ENCODE results near the gene CD200. TPM values are rescaled to one million over a fixed set of nuclear protein-coding genes. Genes with fewer than 3 reads are reported as not detected.

The CD200 gene
- total RNA-seq, 1 experiment from 2014 or later = 46.8 TPM

DNA sequence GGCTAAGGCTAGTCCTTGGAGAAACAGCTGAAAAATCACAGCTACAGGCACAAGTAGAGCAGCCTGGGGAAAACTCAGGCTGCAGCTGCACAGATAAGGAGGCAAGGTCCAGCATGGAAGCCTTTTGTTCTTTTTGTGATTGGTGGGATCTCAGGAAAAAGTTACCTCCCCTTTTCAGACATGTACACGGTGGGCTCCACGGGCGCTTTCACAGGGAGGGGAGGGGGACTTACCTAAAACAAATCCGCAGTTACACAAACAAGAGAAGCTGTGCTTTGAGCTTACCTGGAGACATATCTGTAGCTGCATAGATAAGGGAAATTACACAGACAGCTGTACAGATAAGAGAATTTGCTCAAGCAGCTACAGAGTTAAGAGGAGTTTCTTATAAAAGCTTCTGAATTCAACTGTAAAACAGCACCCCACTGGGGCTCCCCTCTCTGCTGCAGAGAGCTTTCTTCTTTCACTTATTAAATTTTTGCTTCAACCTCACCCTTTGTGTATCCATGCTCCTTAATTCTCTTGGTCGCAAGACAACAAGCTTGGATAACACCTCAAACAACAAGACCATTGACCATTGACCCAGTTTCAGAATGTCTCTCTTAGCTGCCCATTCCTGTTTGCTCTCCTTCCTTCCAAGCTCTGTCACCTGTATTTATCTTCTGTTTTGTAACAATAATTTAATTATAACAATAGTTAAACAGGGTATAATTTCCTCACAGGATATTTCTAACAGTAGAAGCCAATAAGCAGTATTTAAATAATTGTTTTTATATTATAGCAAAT, 10.9 kb upstream of the CD200 start:
- peaks cover 13% of the 10 kb centered on the region for H3K36me3 Mint-ChIP-seq
- DNase-seq (ENCODE audit: low spot score) (no peak), ATAC-seq (peak; percentile 67)
- ChIA-PET POLR2A (interaction anchor here (0.5 to 1.6 kb wide), 6 partner anchors 8 to 215 kb away, joined by 3 to 7 read pairs (median 4); partner anchors contain the start of gene CD200), CTCF (interaction anchor here (0.7 to 2.5 kb wide), 9 partner anchors 10 to 271 kb away, joined by 3 to 26 read pairs (median 4); partner anchors contain the start of genes CD200 and SLC9C1)
- no peak for TF ChIP-seq SP1 (CRISPR knock-in tag; conservative IDR thresholded peaks at IDR 0.05)
- no peak for TF ChIP-seq KAT7 (CRISPR knock-in tag; IDR thresholded peaks at IDR 0.05; ENCODE audit: borderline replicate concordance)
- TF ChIP-seq, protein P1, sequence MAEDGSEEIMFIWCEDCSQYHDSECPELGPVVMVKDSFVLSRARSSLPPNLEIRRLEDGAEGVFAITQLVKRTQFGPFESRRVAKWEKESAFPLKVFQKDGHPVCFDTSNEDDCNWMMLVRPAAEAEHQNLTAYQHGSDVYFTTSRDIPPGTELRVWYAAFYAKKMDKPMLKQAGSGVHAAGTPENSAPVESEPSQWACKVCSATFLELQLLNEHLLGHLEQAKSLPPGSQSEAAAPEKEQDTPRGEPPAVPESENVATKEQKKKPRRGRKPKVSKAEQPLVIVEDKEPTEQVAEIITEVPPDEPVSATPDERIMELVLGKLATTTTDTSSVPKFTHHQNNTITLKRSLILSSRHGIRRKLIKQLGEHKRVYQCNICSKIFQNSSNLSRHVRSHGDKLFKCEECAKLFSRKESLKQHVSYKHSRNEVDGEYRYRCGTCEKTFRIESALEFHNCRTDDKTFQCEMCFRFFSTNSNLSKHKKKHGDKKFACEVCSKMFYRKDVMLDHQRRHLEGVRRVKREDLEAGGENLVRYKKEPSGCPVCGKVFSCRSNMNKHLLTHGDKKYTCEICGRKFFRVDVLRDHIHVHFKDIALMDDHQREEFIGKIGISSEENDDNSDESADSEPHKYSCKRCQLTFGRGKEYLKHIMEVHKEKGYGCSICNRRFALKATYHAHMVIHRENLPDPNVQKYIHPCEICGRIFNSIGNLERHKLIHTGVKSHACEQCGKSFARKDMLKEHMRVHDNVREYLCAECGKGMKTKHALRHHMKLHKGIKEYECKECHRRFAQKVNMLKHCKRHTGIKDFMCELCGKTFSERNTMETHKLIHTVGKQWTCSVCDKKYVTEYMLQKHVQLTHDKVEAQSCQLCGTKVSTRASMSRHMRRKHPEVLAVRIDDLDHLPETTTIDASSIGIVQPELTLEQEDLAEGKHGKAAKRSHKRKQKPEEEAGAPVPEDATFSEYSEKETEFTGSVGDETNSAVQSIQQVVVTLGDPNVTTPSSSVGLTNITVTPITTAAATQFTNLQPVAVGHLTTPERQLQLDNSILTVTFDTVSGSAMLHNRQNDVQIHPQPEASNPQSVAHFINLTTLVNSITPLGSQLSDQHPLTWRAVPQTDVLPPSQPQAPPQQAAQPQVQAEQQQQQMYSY (CRISPR knock-in tag; IDR thresholded peaks at IDR 0.05) = no peak
- TF ChIP-seq, protein P2, sequence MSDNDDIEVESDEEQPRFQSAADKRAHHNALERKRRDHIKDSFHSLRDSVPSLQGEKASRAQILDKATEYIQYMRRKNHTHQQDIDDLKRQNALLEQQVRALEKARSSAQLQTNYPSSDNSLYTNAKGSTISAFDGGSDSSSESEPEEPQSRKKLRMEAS (CRISPR knock-in tag; IDR thresholded peaks at IDR 0.05) = no peak
- no peak for TF ChIP-seq ESRRA (CRISPR knock-in tag; IDR thresholded peaks at IDR 0.05; ENCODE audit: borderline replicate concordance)
- TF ChIP-seq NFYB (CRISPR knock-in tag; conservative IDR thresholded peaks at IDR 0.05; ENCODE audit: low read depth) = no peak
- TF ChIP-seq, protein P3, sequence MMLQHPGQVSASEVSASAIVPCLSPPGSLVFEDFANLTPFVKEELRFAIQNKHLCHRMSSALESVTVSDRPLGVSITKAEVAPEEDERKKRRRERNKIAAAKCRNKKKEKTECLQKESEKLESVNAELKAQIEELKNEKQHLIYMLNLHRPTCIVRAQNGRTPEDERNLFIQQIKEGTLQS (CRISPR knock-in tag; conservative IDR thresholded peaks at IDR 0.05) = no peak
- TF ChIP-seq ELF4 (CRISPR knock-in tag; IDR thresholded peaks at IDR 0.05; ENCODE audit: low read depth) = no peak
- TF ChIP-seq, protein P4, sequence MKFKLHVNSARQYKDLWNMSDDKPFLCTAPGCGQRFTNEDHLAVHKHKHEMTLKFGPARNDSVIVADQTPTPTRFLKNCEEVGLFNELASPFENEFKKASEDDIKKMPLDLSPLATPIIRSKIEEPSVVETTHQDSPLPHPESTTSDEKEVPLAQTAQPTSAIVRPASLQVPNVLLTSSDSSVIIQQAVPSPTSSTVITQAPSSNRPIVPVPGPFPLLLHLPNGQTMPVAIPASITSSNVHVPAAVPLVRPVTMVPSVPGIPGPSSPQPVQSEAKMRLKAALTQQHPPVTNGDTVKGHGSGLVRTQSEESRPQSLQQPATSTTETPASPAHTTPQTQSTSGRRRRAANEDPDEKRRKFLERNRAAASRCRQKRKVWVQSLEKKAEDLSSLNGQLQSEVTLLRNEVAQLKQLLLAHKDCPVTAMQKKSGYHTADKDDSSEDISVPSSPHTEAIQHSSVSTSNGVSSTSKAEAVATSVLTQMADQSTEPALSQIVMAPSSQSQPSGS (CRISPR knock-in tag; IDR thresholded peaks at IDR 0.05; ENCODE audit: borderline replicate concordance, low read depth) = no peak
- no peak for TF ChIP-seq OVOL2 (CRISPR knock-in tag; IDR thresholded peaks at IDR 0.05; ENCODE audit: borderline replicate concordance)
- TF ChIP-seq, protein P5, sequence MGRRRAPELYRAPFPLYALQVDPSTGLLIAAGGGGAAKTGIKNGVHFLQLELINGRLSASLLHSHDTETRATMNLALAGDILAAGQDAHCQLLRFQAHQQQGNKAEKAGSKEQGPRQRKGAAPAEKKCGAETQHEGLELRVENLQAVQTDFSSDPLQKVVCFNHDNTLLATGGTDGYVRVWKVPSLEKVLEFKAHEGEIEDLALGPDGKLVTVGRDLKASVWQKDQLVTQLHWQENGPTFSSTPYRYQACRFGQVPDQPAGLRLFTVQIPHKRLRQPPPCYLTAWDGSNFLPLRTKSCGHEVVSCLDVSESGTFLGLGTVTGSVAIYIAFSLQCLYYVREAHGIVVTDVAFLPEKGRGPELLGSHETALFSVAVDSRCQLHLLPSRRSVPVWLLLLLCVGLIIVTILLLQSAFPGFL (CRISPR knock-in tag; IDR thresholded peaks at IDR 0.05; ENCODE audit: borderline replicate concordance) = no peak
- TF ChIP-seq ZBTB21 (CRISPR knock-in tag; IDR thresholded peaks at IDR 0.05; ENCODE audit: borderline replicate concordance) = no peak
- no peak for TF ChIP-seq SMAD3 (CRISPR knock-in tag; IDR thresholded peaks at IDR 0.05; ENCODE audit: borderline replicate concordance)
- TF ChIP-seq, protein P6, sequence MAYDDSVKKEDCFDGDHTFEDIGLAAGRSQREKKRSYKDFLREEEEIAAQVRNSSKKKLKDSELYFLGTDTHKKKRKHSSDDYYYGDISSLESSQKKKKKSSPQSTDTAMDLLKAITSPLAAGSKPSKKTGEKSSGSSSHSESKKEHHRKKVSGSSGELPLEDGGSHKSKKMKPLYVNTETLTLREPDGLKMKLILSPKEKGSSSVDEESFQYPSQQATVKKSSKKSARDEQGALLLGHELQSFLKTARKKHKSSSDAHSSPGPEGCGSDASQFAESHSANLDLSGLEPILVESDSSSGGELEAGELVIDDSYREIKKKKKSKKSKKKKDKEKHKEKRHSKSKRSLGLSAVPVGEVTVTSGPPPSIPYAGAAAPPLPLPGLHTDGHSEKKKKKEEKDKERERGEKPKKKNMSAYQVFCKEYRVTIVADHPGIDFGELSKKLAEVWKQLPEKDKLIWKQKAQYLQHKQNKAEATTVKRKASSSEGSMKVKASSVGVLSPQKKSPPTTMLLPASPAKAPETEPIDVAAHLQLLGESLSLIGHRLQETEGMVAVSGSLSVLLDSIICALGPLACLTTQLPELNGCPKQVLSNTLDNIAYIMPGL (CRISPR knock-in tag; IDR thresholded peaks at IDR 0.05) = no peak
- TF ChIP-seq RORB (CRISPR knock-in tag; IDR thresholded peaks at IDR 0.05) = no peak
- TF ChIP-seq CREB1 (CRISPR knock-in tag; IDR thresholded peaks at IDR 0.05) = no peak
- TF ChIP-seq ZNF423 (CRISPR knock-in tag; IDR thresholded peaks at IDR 0.05) = no peak
- no peak for TF ChIP-seq SOX15 (CRISPR knock-in tag; IDR thresholded peaks at IDR 0.05)
- TF ChIP-seq MYBL2 (CRISPR knock-in tag; IDR thresholded peaks at IDR 0.05) = no peak
- no peak for TF ChIP-seq NFE2L1 (CRISPR knock-in tag; IDR thresholded peaks at IDR 0.05)
- peak overlapping the region; percentile 12 for H3K4me3 Mint-ChIP-seq
- H3K27me3 Mint-ChIP-seq (ENCODE audit: low read depth) = no peaks in the 10 kb centered on the region
- peaks cover 52% of the 10 kb centered on the region for H3K4me1 Mint-ChIP-seq
- H3K27ac Mint-ChIP-seq = peak overlapping the region; percentile 88
- H3K9me3 Mint-ChIP-seq = peaks cover 3% of the 10 kb centered on the region; the same call in 1 of the 2 replicates

All from WTC11 (cell line).